T-helper 1 cell treated with Interleukin-12 subunit alpha and Interleukin-12 subunit beta and Interleukin-4 antibody, amounts not matched to agents 30 μg/mL and 1 μg/mL, for 36 hours (primary cell): ENCODE data around the gene GNA14.
"Not testable (repeated sequence)": the region's sequence is repeated elsewhere in the genome, so short reads cannot be mapped to it uniquely, and the experiment has no call there.

ENCODE experiments used
- H3K27ac Mint-ChIP-seq: one replicate; pipeline ENCODE4 v1.8.0; 2021; ENCODE audit warnings: mild to moderate bottlenecking, mixed read lengths
- H3K27me3 Mint-ChIP-seq: one replicate; pipeline ENCODE4 v1.8.0; 2021; ENCODE audit warnings: low read depth, mixed read lengths
- H3K36me3 Mint-ChIP-seq: one replicate; pipeline ENCODE4 v1.8.0; 2021; ENCODE audit warnings: low read depth, mixed read lengths
- H3K4me1 Mint-ChIP-seq: one replicate; pipeline ENCODE4 v1.8.0; 2021; ENCODE audit warnings: low read depth, mixed read lengths
- H3K4me3 Mint-ChIP-seq: one replicate; pipeline ENCODE4 v1.8.0; 2021; ENCODE audit warnings: mild to moderate bottlenecking, moderate library complexity, mixed read lengths
- H3K9me3 Mint-ChIP-seq: one replicate; pipeline ENCODE4 v1.8.0; 2021; ENCODE audit warnings: mixed read lengths

The GNA14 gene

DNA sequence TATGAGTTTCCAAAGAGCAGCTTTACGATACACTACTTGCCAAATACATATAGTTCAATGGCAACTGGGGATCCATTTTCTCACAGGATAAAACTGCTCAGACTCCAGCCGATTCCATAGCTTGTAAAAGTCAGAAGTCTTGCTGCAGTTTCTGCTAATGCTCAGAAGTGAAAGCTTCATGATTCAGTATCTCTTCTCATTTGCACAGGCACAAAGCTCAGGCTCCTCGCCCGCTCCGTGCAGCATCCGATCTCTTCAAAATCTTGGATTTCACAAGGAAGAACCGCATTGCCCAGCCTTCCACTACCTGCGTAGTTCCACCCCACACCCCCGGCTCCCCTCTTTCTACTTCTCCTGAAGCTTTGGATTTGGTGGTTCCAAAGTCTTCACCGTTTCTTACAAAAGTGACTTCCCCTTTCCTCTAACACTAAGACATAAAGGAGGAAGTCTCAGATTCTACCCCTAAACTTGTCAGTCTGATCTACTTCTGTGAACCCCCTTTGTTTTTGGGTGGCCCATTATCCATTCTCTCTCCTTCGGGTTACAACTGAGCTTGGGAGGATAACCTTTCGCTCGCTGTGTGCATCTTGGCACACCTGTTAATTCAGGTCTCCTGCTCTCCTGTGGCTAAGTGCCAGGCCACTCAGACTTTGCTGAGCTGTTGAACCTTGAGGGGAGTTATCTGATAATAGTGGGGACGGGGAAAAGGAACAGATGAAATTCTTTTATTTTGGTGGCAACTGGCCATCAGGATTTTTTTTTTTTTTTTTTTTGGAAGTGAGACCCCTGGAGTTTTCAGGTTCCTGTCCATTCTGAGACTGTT lies 194.1 kb downstream of the GNA14 start:
- peak overlapping the region; percentile 78 for H3K27ac Mint-ChIP-seq
- peak overlapping the region; percentile 87 for H3K4me3 Mint-ChIP-seq
- no peaks in the 10 kb centered on the region for H3K9me3 Mint-ChIP-seq
- H3K4me1 Mint-ChIP-seq, result peaks cover 20% of the 10 kb centered on the region
- no peaks in the 10 kb centered on the region for H3K36me3 Mint-ChIP-seq
- peaks cover 5% of the 10 kb centered on the region for H3K27me3 Mint-ChIP-seq

DNA sequence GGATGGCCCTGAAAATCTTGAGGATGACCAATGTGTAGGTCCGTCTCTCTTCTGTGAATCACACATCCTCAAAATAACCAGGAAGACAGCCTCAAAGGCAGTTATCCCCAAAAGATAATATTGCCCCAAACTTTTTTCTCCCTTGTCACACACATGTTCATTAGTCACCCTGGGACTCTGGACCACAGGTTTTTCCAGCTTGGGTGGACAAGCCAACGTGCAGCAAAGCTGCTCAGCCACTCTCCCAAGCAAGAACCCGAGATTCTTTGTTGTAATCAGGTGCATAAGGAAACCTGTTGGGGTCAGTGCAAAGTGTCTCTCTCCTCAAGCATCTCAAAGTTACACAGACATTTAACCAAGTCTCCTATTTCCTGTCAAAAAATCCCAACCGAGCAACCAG lies 196.6 kb downstream of the GNA14 start:
- Mint-ChIP-seq H3K4me3 (no peak overlapping the region), H3K4me1 (peaks cover 12% of the 10 kb centered on the region), H3K36me3 (no peaks in the 10 kb centered on the region), H3K9me3 (peaks cover 4% of the 10 kb centered on the region), H3K27me3 (peaks cover 11% of the 10 kb centered on the region), H3K27ac (no peak overlapping the region)

DNA sequence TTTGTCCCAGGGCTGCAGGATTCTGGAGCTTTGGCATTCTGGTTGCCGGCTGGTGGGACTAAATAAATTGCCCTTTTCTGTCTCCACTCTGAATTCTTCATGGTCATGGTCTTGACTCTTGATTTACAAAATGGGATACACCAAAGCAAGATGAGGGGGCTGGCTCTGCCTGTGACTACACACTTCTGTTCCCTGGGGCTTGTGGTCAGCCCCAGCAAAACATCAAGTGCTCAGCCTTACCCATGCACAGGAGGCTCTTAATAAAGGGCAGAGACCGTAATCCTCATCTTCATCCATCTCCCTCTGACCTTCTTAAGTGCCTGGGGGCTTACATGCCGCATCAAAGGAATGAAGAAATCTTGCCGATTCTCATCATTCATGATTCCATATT lies 198.0 kb downstream of the GNA14 start:
- peaks cover 11% of the 10 kb centered on the region for H3K27me3 Mint-ChIP-seq
- no peak overlapping the region for H3K4me3 Mint-ChIP-seq
- H3K27ac Mint-ChIP-seq, result no peak overlapping the region
- H3K36me3 Mint-ChIP-seq, result no peaks in the 10 kb centered on the region
- H3K9me3 Mint-ChIP-seq, result peaks cover 4% of the 10 kb centered on the region
- H3K4me1 Mint-ChIP-seq, result peaks cover 10% of the 10 kb centered on the region

DNA sequence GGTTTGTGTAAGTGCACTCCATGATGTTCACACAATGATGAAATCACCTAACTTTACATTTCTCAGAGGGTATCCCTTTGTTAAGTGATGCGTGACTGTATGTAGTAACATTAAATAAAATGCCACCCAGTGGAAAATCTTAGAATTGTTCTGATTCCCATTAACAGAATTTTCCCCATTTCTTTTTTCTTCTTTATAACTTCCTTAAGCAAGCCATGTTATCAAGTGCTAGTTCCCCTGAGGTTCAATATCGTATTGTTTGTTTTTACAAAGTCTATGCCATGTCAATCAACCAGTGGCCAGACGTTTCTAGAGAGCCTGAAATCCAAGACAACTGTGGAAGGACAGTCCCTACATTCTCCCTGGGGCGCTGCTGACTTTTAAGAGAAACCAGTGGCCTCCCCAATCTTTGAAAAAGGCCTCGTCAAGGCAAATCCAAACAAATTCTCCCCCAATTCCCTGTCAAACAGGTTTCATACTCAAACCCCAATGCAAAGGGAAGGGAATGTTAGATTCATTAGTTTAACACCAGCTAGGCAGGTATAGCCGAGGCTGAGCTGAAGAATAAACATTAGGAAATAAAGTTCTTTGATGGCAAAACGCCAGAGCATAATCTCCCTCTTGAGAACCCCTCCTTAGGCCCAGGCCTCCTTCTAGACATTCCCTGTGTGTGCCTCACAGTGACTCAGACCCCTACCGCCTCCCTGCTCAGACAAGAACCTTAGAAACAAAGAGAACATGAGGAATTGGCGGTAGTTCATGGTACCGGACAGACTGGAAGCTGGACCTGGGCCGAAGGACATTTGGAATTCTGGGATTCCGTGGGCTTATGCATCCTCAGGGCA lies 198.7 kb downstream of the GNA14 start:
- no peak overlapping the region for H3K27ac Mint-ChIP-seq
- H3K27me3 Mint-ChIP-seq, result peaks cover 11% of the 10 kb centered on the region
- no peak overlapping the region for H3K4me3 Mint-ChIP-seq
- peaks cover 4% of the 10 kb centered on the region for H3K9me3 Mint-ChIP-seq
- H3K4me1 Mint-ChIP-seq, result peaks cover 8% of the 10 kb centered on the region
- no peaks in the 10 kb centered on the region for H3K36me3 Mint-ChIP-seq

DNA sequence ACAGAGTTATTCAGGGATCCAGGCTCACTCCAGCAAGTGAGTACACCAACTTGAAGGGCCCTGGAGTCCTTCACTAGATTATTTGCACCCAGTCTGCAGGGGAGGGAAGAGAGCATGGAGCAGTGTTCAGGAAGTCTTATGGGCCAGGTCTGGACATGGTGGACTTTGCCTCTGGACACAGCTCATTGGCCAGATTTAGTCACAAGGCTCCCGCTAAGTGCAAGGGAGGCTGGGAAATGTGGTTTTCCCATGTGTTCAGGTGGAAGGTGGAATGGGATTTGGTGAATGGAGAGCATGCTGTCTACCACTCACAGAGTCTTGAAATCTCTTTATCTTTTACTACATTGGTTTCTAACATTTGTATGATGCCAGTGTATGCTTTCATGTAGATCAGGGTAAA lies 200.5 kb downstream of the GNA14 start:
- H3K27ac Mint-ChIP-seq, result no peak overlapping the region
- no peak overlapping the region for H3K4me3 Mint-ChIP-seq
- H3K36me3 Mint-ChIP-seq, result no peaks in the 10 kb centered on the region
- peaks cover 17% of the 10 kb centered on the region for H3K27me3 Mint-ChIP-seq
- H3K4me1 Mint-ChIP-seq, result no peaks in the 10 kb centered on the region
- peaks cover 4% of the 10 kb centered on the region for H3K9me3 Mint-ChIP-seq

DNA sequence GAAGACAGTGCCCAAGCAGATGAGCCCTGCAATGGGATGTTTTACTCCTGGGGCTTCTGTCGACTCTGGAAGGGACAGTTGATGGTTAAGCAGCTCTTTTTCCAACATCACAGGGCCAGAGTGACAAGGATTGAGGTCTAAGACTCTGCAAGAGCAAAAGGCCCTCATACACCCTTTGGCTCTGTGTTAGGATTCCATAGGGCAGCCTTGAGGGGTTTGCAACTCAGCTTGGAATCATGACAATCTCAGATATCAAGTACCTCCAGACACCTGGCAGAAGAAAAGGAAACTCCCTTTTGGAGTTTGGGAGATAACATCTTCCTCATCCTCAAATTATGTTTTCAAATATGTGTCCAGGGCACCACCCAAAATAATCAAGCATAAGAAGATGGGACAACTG lies 205.7 kb downstream of the GNA14 start:
- Mint-ChIP-seq H3K4me3 (no peak overlapping the region), H3K36me3 (no peaks in the 10 kb centered on the region), H3K9me3 (peaks cover 2% of the 10 kb centered on the region), H3K4me1 (peaks cover under 1% of the 10 kb centered on the region), H3K27ac (no peak overlapping the region), H3K27me3 (peaks cover 13% of the 10 kb centered on the region)

DNA sequence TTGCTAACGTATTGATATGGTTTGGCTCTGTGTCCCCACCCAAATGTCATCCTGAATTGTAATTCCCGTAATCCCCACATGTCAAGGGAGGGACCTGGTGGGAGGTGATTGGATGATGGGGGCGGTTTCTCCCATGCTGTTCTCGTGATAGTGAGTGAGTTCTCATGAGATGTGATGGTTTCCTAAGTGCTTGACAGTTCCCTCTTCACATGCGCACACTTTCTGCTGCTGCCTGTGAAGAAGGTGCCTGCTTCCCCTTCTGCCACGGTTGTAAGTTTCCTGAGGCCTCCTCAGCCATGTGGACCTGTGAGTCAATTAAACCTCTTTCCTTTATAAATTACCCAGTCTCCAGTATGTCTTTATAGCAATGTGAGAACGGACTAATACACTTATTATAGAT lies 207.0 kb downstream of the GNA14 start:
- not testable (repeated sequence) for H3K4me1 Mint-ChIP-seq, H3K27me3 Mint-ChIP-seq, H3K27ac Mint-ChIP-seq, H3K36me3 Mint-ChIP-seq, H3K9me3 Mint-ChIP-seq, H3K4me3 Mint-ChIP-seq

DNA sequence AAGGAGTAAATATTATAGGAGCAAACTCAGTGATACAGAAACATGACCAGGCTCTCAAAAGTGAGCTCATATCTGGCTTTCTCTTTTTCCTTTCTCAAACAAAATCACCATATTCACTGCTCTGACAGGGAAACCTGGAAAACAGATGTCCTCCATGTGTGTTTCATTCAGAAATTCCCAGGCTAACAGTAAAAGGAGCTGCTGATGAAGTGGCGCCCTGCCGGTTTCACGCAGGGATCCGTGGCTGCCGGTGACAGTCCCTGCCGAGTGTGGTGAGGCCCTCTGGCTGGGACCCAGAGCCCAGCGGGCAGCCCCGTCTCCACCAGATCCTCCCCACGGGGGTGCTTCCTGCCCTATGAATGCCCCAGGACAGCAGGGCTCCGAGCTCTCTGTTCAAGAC lies 208.1 kb downstream of the GNA14 start:
- peaks cover 1% of the 10 kb centered on the region for H3K4me1 Mint-ChIP-seq
- H3K27ac Mint-ChIP-seq, result no peak overlapping the region
- H3K27me3 Mint-ChIP-seq, result peaks cover 10% of the 10 kb centered on the region
- H3K4me3 Mint-ChIP-seq, result no peak overlapping the region
- H3K9me3 Mint-ChIP-seq, result no peaks in the 10 kb centered on the region
- no peaks in the 10 kb centered on the region for H3K36me3 Mint-ChIP-seq

DNA sequence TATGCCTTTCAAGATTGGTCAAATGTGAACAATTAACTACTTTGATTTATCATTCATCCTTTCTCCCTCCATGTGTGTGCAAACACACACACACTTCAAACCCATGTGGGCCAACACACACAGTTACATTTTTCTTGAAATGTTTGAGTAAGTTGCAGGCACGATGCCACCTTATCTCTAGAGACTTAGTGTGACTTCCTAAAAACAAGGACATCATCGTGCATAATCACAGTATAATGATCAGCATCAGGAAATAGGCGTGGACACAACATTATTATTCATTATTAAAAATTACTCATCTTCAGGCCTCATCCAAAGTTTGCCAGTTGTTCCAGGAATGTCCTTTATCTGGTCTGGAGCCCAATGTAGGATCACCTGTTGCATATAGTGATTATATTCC lies 209.5 kb downstream of the GNA14 start:
- H3K27ac Mint-ChIP-seq, result no peak overlapping the region
- H3K4me3 Mint-ChIP-seq, result no peak overlapping the region
- peaks cover 4% of the 10 kb centered on the region for H3K4me1 Mint-ChIP-seq
- peaks cover 12% of the 10 kb centered on the region for H3K27me3 Mint-ChIP-seq
- no peaks in the 10 kb centered on the region for H3K36me3 Mint-ChIP-seq
- H3K9me3 Mint-ChIP-seq, result no peaks in the 10 kb centered on the region

DNA sequence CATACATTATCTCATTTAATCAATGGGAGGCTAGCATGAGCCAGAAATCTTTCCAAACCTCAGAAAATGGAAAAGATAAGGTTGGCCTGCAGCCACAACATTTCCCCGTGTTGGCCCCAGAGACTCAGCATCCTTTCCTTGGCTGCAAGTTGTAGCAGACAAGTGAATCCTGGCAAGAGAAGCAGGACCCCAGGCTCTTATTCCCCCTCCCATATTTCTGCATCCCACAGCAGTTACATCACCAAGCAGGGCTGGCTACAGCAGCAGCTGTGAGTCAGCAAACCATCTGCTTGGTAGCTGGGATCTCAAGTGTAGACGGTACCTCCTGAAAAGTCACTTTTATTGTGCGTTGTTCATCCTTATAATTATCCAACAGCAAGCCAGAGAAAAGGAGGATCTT lies 212.4 kb downstream of the GNA14 start:
- Mint-ChIP-seq H3K27ac (no peak overlapping the region), H3K4me1 (peaks cover 4% of the 10 kb centered on the region), H3K36me3 (no peaks in the 10 kb centered on the region), H3K4me3 (no peak overlapping the region), H3K27me3 (peaks cover 3% of the 10 kb centered on the region), H3K9me3 (no peaks in the 10 kb centered on the region)

DNA sequence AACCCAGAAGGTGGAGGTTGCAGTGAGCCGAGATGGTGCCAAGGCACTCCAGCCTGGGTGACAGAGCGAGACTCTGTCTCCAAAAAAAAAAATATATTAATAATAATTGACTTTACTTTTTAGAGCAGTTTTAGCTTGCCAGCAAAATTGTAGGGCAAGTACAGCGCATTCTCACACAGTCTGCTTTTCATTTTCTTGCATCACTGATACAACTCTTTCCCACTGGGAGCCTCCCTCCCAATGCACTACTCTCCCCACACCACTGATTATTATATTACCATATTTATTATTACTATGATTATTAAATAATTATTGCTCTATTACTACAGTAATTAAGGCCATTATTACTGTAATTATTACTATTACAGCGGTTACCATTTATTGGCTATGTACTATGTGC lies 212.8 kb downstream of the GNA14 start:
- Mint-ChIP-seq H3K36me3 (no peaks in the 10 kb centered on the region), H3K4me1 (peaks cover 4% of the 10 kb centered on the region), H3K27me3 (peaks cover 3% of the 10 kb centered on the region), H3K9me3 (no peaks in the 10 kb centered on the region), H3K4me3 (no peak overlapping the region), H3K27ac (no peak overlapping the region)

DNA sequence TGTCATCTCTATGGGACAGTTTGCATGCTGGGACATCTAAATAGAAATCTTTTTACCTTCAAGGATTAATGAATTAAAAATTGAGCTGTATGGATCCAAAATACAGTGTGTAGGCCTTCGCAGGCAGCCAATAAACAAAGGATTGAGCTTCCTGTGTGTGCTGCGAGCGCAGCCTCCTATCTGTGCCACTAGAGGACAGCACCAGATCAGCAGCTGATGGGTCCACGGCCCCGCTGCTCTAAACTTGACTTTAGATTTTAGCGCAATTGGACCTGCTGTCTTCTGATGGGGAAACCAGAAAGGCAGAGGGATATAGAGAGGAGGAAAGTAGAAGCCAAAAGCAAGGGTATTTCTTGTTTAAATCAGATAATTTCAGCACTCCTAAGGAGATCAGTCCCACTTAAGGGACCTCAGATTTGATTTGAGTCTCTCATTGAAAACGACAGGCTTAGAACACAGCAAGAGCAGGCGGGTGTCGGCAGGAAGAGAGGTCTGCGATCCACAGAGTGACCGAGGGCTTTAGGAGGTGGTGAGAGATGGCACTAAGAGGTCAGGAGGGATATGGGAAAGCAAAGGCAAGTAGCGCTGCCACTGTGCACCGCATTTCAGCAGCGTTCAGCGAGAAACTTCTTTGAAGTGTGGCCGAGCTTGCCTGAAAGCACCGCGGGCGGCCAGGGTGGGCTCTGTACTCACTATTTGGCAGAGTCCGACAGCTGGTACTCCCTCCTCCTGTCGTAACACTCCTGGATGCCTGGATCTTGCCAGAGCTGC lies 214.3 kb downstream of the GNA14 start:
- no peak overlapping the region for H3K27ac Mint-ChIP-seq
- H3K4me3 Mint-ChIP-seq, result peak overlapping the region; percentile 1
- H3K27me3 Mint-ChIP-seq, result peaks cover 3% of the 10 kb centered on the region
- peaks cover 4% of the 10 kb centered on the region for H3K4me1 Mint-ChIP-seq
- H3K36me3 Mint-ChIP-seq, result no peaks in the 10 kb centered on the region
- H3K9me3 Mint-ChIP-seq, result no peaks in the 10 kb centered on the region

DNA sequence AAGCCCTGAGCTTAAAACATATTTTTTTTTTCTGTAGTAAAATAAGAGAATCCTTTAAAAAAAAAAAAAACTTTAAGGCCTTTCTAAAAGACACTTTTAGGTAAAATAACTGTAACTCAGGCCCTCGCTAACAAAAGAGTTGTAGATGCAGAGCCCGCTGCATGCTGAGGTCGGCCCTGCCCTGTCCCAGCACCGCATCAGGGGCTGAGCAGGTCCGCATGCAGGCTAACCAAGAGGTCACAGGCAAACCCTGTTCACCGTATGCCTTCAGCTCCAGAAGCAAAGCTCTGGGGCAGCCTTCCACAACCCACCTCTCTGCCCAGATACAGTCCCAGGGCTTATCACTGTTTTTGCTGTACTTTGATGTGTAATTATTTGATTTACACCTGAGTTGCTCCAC lies 216.1 kb downstream of the GNA14 start:
- no peaks in the 10 kb centered on the region for H3K36me3 Mint-ChIP-seq
- H3K27me3 Mint-ChIP-seq, result peaks cover 3% of the 10 kb centered on the region
- peaks cover 3% of the 10 kb centered on the region for H3K4me1 Mint-ChIP-seq
- H3K9me3 Mint-ChIP-seq, result no peaks in the 10 kb centered on the region
- no peak overlapping the region for H3K27ac Mint-ChIP-seq
- H3K4me3 Mint-ChIP-seq, result no peak overlapping the region

DNA sequence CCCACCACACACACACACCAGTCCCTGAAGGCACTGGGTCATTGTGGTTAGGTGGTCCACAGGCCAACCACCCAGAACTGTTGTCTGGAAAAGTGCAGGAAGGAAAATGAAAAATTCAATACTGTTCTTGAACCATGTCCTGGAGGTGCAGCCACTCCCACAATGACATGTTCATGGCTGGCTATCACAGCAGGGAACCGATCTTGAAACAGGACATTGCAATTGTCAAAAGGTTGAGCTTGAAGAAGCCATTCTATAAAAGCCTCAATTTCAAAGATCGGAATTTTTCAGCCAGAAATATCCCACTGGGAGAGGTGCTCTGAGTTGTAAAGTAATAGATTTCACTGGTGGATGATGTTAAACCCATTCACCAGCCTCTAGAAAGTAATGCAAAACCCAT lies 218.2 kb downstream of the GNA14 start:
- H3K36me3 Mint-ChIP-seq, result no peaks in the 10 kb centered on the region
- no peaks in the 10 kb centered on the region for H3K9me3 Mint-ChIP-seq
- peaks cover 3% of the 10 kb centered on the region for H3K4me1 Mint-ChIP-seq
- H3K4me3 Mint-ChIP-seq, result no peak overlapping the region
- H3K27ac Mint-ChIP-seq, result no peak overlapping the region
- peaks cover 3% of the 10 kb centered on the region for H3K27me3 Mint-ChIP-seq
